CD8-positive, alpha-beta memory T cell (primary cell): ENCODE measurements around the gene AIPL1. TPM values are rescaled to one million over a fixed set of nuclear protein-coding genes. Genes with fewer than 3 reads are reported as not detected.

ENCODE experiments used
- CTCF ChIA-PET: fragments of 350-600 bp; sonication (Branson Sonifier 250); formaldehyde crosslinking; loops from one replicate; lab custom pipeline; 2021; ENCODE audit warnings: antibody characterized with exemption; lab: Charles Lee
- POLR2A ChIA-PET: fragments of 350-600 bp; sonication (Branson Sonifier 250); formaldehyde crosslinking; loops from one replicate; lab custom pipeline; 2021; ENCODE audit warnings: antibody characterized with exemption; lab: Charles Lee
- DNase-seq, 5 donors: peaks; one replicate each; pipeline versions ENCODE4 v3.0.0 to v3.0.0-alpha.2; 2020 to 2022; ENCODE audit warnings: mixed read lengths in 1 of 5
- H3K27ac ChIP-seq: one replicate; pipeline ENCODE4 v1.7.0; 2013; ENCODE audit warnings: low read depth, mild to moderate bottlenecking, low read length, moderate library complexity
- H3K27me3 ChIP-seq: 2 replicates; pipeline ENCODE4 v1.7.0; 2013; ENCODE audit warnings: low read length, mild to moderate bottlenecking; ENCODE audit not compliant: insufficient read depth, poor library complexity, severe bottlenecking
- H3K36me3 ChIP-seq: 2 replicates; pipeline ENCODE4 v1.7.0; 2013; ENCODE audit warnings: mild to moderate bottlenecking, low read length, moderate library complexity; ENCODE audit not compliant: insufficient read depth
- H3K4me1 ChIP-seq: 2 replicates; pipeline ENCODE4 v1.7.0; 2013; ENCODE audit warnings: mild to moderate bottlenecking, low read length, moderate library complexity; ENCODE audit not compliant: insufficient read depth
- H3K4me3 ChIP-seq: 2 replicates; pipeline ENCODE4 v1.7.0; 2013; ENCODE audit warnings: mild to moderate bottlenecking, low read length
- H3K9me3 ChIP-seq: 2 replicates; pipeline ENCODE4 v1.7.0; 2013; ENCODE audit warnings: mild to moderate bottlenecking, low read length
- H3K27ac Mint-ChIP-seq, 8 donors: one replicate each; pipeline ENCODE4 v1.8.0; 2020 to 2021; ENCODE audit warnings: mixed read lengths in 8 of 8, mild to moderate bottlenecking in 6 of 8, inconsistent platforms in 3 of 8, moderate library complexity in 3 of 8
- H3K27me3 Mint-ChIP-seq, 2 donors: one replicate each; pipeline ENCODE4 v1.8.0; 2020 to 2021; ENCODE audit warnings: mixed read lengths in 2 of 2, mild to moderate bottlenecking in 1 of 2, moderate library complexity in 1 of 2
- H3K36me3 Mint-ChIP-seq, 3 donors: one replicate each; pipeline ENCODE4 v1.8.0; 2020 to 2021; ENCODE audit warnings: mixed read lengths in 3 of 3, inconsistent platforms in 1 of 3, mild to moderate bottlenecking in 1 of 3
- H3K4me1 Mint-ChIP-seq, 3 donors: one replicate each; pipeline ENCODE4 v1.8.0; 2020 to 2021; ENCODE audit warnings: mixed read lengths in 3 of 3, inconsistent platforms in 1 of 3, mild to moderate bottlenecking in 1 of 3
- H3K4me3 Mint-ChIP-seq, 7 donors: one replicate each; pipeline ENCODE4 v1.8.0; 2020 to 2021; ENCODE audit warnings: mixed read lengths in 7 of 7, mild to moderate bottlenecking in 6 of 7, moderate library complexity in 4 of 7, inconsistent platforms in 2 of 7
- H3K9me3 Mint-ChIP-seq, 5 donors: one replicate each; pipeline ENCODE4 v1.8.0; 2020 to 2022; ENCODE audit warnings: mixed read lengths in 5 of 5, mild to moderate bottlenecking in 3 of 5, moderate library complexity in 2 of 5, inconsistent platforms in 1 of 5
- polyA plus RNA-seq: library from polyadenylated mRNA; unstranded; fragments of 300-500 nt; fragmentation: Illumina TruSeq; gene quantifications from one replicate; pipeline ENCODE4 v1.2.3, GENCODE V29; 2021
- total RNA-seq, 2 experiments: library from RNA; stranded (reverse); gene quantifications; one replicate each; pipeline ENCODE4 v1.2.3, GENCODE V29; 2021

AIPL1 gene
- total and polyA plus RNA-seq, 3 experiments from 2014 or later = not detected

DNA sequence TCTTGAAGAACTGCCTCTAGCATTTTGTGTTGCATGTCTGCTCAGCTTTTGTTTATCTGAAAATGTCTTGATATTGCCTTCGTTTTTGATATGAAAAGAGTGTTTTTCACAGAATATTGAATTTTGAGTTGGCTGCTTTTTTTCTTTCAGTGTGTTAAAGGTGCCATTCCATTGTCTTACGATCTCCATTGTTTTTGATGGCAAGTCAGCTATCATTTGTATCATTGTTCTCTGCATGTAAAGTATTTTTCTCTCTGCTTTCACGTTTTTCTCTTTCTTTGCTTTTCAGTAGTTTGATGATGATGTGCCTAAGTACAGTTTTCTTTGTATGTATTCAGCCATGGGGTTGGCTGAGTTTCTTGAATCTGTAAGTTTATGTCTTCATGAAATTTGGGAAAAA lies 57.0 kb downstream of the AIPL1 start:
- H3K4me3 Mint-ChIP-seq = no peak overlapping the region
- CTCF ChIA-PET = no interaction called here
- H3K27me3 ChIP-seq = no peaks in the 10 kb centered on the region

GRCh38 chr17:6376931-6377361 lies 58.0 kb downstream of the AIPL1 start:
- DNase-seq = no peak
- CTCF ChIA-PET = interaction anchor here (1.0 kb wide), 1 partner anchor 13 kb away, joined by 3 read pairs; no protein-coding TSS in a partner anchor
- Histone ChIP-seq H3K4me3 (no peak overlapping the region), H3K36me3 (no peaks in the 10 kb centered on the region), H3K27me3 (no peaks in the 10 kb centered on the region), H3K4me1 (no peaks in the 10 kb centered on the region), H3K27ac (no peak overlapping the region), H3K9me3 (no peaks in the 10 kb centered on the region)
- POLR2A ChIA-PET = no interaction called here
- Mint-ChIP-seq H3K4me1 (peaks cover 0 to 8% (median 0%) of the 10 kb centered on the region in 3 donors), H3K27ac (no peak overlapping the region), H3K9me3 (peaks cover 0 to 4% (median 0%) of the 10 kb centered on the region in 5 donors), H3K27me3 (peaks cover 14 to 45% of the 10 kb centered on the region in 2 donors), H3K36me3 (no peaks in the 10 kb centered on the region), H3K4me3 (no peak overlapping the region)

More for the DNA sequence above, 57.0 kb downstream of the AIPL1 start:
- peaks cover 0 to 8% (median 0%) of the 10 kb centered on the region in 3 donors for H3K4me1 Mint-ChIP-seq
- no peak overlapping the region for H3K27ac ChIP-seq
- H3K36me3 ChIP-seq = no peaks in the 10 kb centered on the region
- peaks cover 0 to 4% (median 0%) of the 10 kb centered on the region in 5 donors for H3K9me3 Mint-ChIP-seq
- H3K4me1 ChIP-seq = no peaks in the 10 kb centered on the region
- POLR2A ChIA-PET = no interaction called here
- H3K36me3 Mint-ChIP-seq = no peaks in the 10 kb centered on the region
- DNase-seq = no peak
- no peaks in the 10 kb centered on the region for H3K9me3 ChIP-seq
- no peak overlapping the region for H3K4me3 ChIP-seq
- H3K27me3 Mint-ChIP-seq = peaks cover 18 to 50% of the 10 kb centered on the region in 2 donors
- H3K27ac Mint-ChIP-seq = no peak overlapping the region

GRCh38 chr17:6374761-6375312 lies 60.1 kb downstream of the AIPL1 start:
- Mint-ChIP-seq H3K27ac (no peak overlapping the region), H3K9me3 (peaks cover 0 to 4% (median 0%) of the 10 kb centered on the region in 5 donors), H3K36me3 (no peaks in the 10 kb centered on the region), H3K4me3 (no peak overlapping the region), H3K4me1 (peaks cover 0 to 8% (median 0%) of the 10 kb centered on the region in 3 donors), H3K27me3 (peaks cover 15 to 42% of the 10 kb centered on the region in 2 donors)
- Histone ChIP-seq H3K36me3 (no peaks in the 10 kb centered on the region), H3K27me3 (no peaks in the 10 kb centered on the region), H3K4me1 (no peaks in the 10 kb centered on the region), H3K9me3 (no peaks in the 10 kb centered on the region), H3K4me3 (no peak overlapping the region), H3K27ac (no peak overlapping the region)
- DNase-seq = no peak
- POLR2A ChIA-PET = no interaction called here
- CTCF ChIA-PET = no interaction called here

GRCh38 chr17:6374271-6374691 lies 60.6 kb downstream of the AIPL1 start:
- no peaks in the 10 kb centered on the region for H3K27me3 ChIP-seq
- H3K4me1 ChIP-seq = no peaks in the 10 kb centered on the region
- H3K36me3 ChIP-seq = no peaks in the 10 kb centered on the region
- ChIA-PET CTCF (no interaction called here), POLR2A (no interaction called here)
- no peaks in the 10 kb centered on the region for H3K36me3 Mint-ChIP-seq
- H3K27me3 Mint-ChIP-seq = peaks cover 15 to 45% of the 10 kb centered on the region in 2 donors
- H3K4me3 ChIP-seq = no peak overlapping the region
- H3K4me3 Mint-ChIP-seq = no peak overlapping the region
- H3K27ac Mint-ChIP-seq = no peak overlapping the region
- no peaks in the 10 kb centered on the region for H3K9me3 ChIP-seq
- H3K9me3 Mint-ChIP-seq = peaks cover 0 to 4% (median 0%) of the 10 kb centered on the region in 5 donors
- peaks cover 0 to 8% (median 0%) of the 10 kb centered on the region in 3 donors for H3K4me1 Mint-ChIP-seq
- DNase-seq = no peak
- no peak overlapping the region for H3K27ac ChIP-seq

Other genes with a start within 250 kb of the AIPL1 start
- gene PIMREG, start 9.3 kb upstream of the AIPL1 start, total RNA-seq = 1 to 10 TPM; 1.6 to 1.8 TPM
- not detected for gene PIMREG, start 9.3 kb upstream of the AIPL1 start, polyA plus RNA-seq
- gene PITPNM3, start 121.4 kb upstream of the AIPL1 start, total RNA-seq = under 1 TPM; 0.40 to 0.50 TPM
- gene PITPNM3, start 121.4 kb upstream of the AIPL1 start, polyA plus RNA-seq = not detected
- 10 to 100 TPM; 18.6 to 20.8 TPM for gene KIAA0753, start 205.6 kb upstream of the AIPL1 start, total RNA-seq
- gene KIAA0753, start 205.6 kb upstream of the AIPL1 start, polyA plus RNA-seq = 1.8 TPM
- gene TXNDC17, start 205.9 kb upstream of the AIPL1 start, total RNA-seq = 100 to 1,000 TPM; 105 to 110 TPM
- 98.0 TPM for gene TXNDC17, start 205.9 kb upstream of the AIPL1 start, polyA plus RNA-seq
- 10 to 100 TPM; 24.8 to 29.5 TPM for gene MED31, start 216.5 kb upstream of the AIPL1 start, total RNA-seq
- gene MED31, start 216.5 kb upstream of the AIPL1 start, polyA plus RNA-seq = 36.5 TPM
- 1 to 10 TPM; 2.0 to 2.1 TPM for gene C17orf100, start 216.6 kb upstream of the AIPL1 start, total RNA-seq
- gene C17orf100, start 216.6 kb upstream of the AIPL1 start, polyA plus RNA-seq = 4.7 TPM